ENCODE measurements around the gene FNDC3A. TPM values are rescaled to one million over a fixed set of nuclear protein-coding genes. Genes with fewer than 3 reads are reported as not detected.
A peak's percentile ranks its signal among the peaks of the same experiment; 100 is the strongest.

Gene FNDC3A
- polyA plus RNA-seq, 2 donors = 6.0 to 7.3 TPM

DNA sequence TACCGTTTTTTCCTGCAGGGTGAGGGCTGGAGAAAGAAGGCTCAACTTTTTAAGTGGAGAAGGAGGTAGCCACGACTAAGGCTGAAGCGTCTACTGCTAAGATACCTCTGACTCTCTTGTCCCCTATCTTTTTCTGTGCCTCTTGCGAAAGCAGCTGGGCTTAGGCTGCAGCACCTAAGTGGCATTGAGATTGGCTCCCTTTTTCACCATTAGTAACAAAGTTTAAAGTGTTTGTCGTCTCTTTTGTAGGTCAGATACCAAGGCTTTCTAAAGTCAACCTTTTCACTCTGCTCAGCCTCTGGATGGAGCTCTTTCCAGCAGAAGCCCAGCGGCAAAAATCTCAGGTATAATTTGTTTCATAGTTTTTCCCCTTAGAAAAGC is 272.9 kb downstream of the FNDC3A start:
- peak overlapping the region; percentile 79 to 93 for H3K27ac ChIP-seq (ENCODE audit: low read depth in 2 of 2, low read length in 1 of 2)
- H3K36me3 ChIP-seq (ENCODE audit: control insufficient read depth in 2 of 2, insufficient read depth in 2 of 2, low read length in 1 of 2) = no peaks in the 10 kb centered on the region
- H3K27me3 ChIP-seq (ENCODE audit: control insufficient read depth in 1 of 2, insufficient read depth in 2 of 2, low read length in 2 of 2) = no peaks in the 10 kb centered on the region
- H3K4me3 ChIP-seq (ENCODE audit: low read depth in 1 of 2, low read length in 2 of 2) = peak overlapping the region; percentile 79 to 92
- H3K4me1 ChIP-seq (ENCODE audit: control insufficient read depth in 2 of 2, insufficient read depth in 2 of 2, low read length in 1 of 2) = no peaks in the 10 kb centered on the region
- 6 to 8% methylated on average over 6 of the region's 6 CpGs for WGBS, 2 donors
- no peaks in the 10 kb centered on the region for H3K9me3 ChIP-seq (ENCODE audit: control insufficient read depth in 2 of 2, insufficient read depth in 1 of 2, low read depth in 1 of 2, low read length in 1 of 2)

GRCh38 chr13:49251326-49251725 is 275.6 kb downstream of the FNDC3A start:
- Histone ChIP-seq H3K9me3 (ENCODE audit: control insufficient read depth in 2 of 2, insufficient read depth in 1 of 2, low read depth in 1 of 2, low read length in 1 of 2) (no peaks in the 10 kb centered on the region), H3K4me1 (ENCODE audit: control insufficient read depth in 2 of 2, insufficient read depth in 2 of 2, low read length in 1 of 2) (no peaks in the 10 kb centered on the region), H3K27ac (ENCODE audit: low read depth in 2 of 2, low read length in 1 of 2) (no peak overlapping the region), H3K4me3 (ENCODE audit: low read depth in 1 of 2, low read length in 2 of 2) (no peak overlapping the region), H3K27me3 (ENCODE audit: control insufficient read depth in 1 of 2, insufficient read depth in 2 of 2, low read length in 2 of 2) (no peaks in the 10 kb centered on the region), H3K36me3 (ENCODE audit: control insufficient read depth in 2 of 2, insufficient read depth in 2 of 2, low read length in 1 of 2) (peaks cover 2 to 8% of the 10 kb centered on the region in 2 donors)
- WGBS, 2 donors = 77 to 80% methylated on average over 5 of the region's 5 CpGs

DNA sequence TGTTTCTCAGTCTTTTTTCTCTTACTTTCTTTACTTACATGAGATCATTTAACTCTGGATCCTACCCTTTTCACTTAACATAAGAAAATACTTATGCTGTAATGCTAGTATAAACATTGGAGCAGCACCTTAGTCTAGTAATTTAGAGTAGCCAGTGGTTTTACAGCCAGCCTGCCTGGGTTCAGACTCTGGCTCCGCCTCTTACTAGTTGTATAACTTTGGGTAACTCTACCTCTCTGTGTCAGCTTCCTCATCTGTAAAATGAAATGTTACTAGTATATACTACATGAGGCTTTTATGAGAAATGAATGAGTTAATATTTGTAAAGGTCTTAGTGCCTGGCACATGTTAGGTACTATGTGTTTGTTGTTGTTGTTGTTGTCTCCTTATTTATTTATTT is 277.6 kb downstream of the FNDC3A start:
- Histone ChIP-seq H3K4me3 (ENCODE audit: low read depth in 1 of 2, low read length in 2 of 2) (no peak overlapping the region), H3K4me1 (ENCODE audit: control insufficient read depth in 2 of 2, insufficient read depth in 2 of 2, low read length in 1 of 2) (no peaks in the 10 kb centered on the region), H3K36me3 (ENCODE audit: control insufficient read depth in 2 of 2, insufficient read depth in 2 of 2, low read length in 1 of 2) (peaks cover 2 to 8% of the 10 kb centered on the region in 2 donors), H3K27me3 (ENCODE audit: control insufficient read depth in 1 of 2, insufficient read depth in 2 of 2, low read length in 2 of 2) (no peaks in the 10 kb centered on the region), H3K9me3 (ENCODE audit: control insufficient read depth in 2 of 2, insufficient read depth in 1 of 2, low read depth in 1 of 2, low read length in 1 of 2) (no peaks in the 10 kb centered on the region), H3K27ac (ENCODE audit: low read depth in 2 of 2, low read length in 1 of 2) (no peak overlapping the region)
- WGBS, 2 donors = 95 to 97% methylated on average over 1 of the region's 1 CpG

DNA sequence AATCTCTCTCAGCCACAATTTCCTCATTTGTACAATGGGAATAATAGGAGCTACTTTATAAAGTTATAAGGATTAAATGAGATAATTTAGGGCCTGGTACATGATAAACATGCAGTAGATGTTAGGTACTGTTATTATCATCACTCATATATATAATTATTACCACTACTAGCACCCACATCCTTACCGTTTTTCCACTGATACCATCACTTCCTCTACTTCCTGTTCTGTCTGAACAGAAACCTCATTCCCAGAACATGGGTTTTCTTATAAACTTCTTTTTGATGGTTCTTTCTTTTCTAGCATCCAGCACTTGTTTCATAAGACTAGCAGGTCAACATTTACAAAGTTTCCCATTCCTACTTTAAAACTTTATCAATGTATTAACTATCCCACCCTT is 278.3 kb downstream of the FNDC3A start:
- H3K27me3 ChIP-seq (ENCODE audit: control insufficient read depth in 1 of 2, insufficient read depth in 2 of 2, low read length in 2 of 2) = no peaks in the 10 kb centered on the region
- WGBS, 2 donors = 57 to 67% methylated on average over 1 of the region's 1 CpG
- H3K27ac ChIP-seq (ENCODE audit: low read depth in 2 of 2, low read length in 1 of 2) = no peak overlapping the region
- H3K4me1 ChIP-seq (ENCODE audit: control insufficient read depth in 2 of 2, insufficient read depth in 2 of 2, low read length in 1 of 2) = no peaks in the 10 kb centered on the region
- H3K36me3 ChIP-seq (ENCODE audit: control insufficient read depth in 2 of 2, insufficient read depth in 2 of 2, low read length in 1 of 2) = peaks cover 2 to 8% of the 10 kb centered on the region in 2 donors
- no peaks in the 10 kb centered on the region for H3K9me3 ChIP-seq (ENCODE audit: control insufficient read depth in 2 of 2, insufficient read depth in 1 of 2, low read depth in 1 of 2, low read length in 1 of 2)
- H3K4me3 ChIP-seq (ENCODE audit: low read depth in 1 of 2, low read length in 2 of 2) = no peak overlapping the region

DNA sequence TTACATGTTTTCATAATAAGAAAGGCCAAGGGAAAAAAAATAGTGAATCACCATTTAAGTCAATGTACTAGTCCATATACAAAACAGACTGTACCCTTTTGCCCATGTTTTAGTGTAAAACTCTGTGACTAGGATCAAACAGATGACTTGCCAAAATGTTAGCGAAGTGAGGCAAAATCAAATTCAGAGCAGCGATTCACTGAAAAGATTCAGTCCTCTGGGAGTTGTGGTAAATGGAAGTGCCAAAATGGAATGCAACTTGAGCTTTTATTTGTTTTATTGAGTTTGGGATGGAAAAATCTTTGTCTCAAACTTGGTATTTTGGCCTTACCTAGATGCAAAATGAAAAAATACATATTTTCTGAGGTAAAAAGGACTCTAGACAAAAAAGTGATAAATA is 281.1 kb downstream of the FNDC3A start:
- WGBS, 2 donors = 79 to 87% methylated on average over 2 of the region's 2 CpGs
- H3K4me3 ChIP-seq (ENCODE audit: low read depth in 1 of 2, low read length in 2 of 2) = no peak overlapping the region
- H3K27me3 ChIP-seq (ENCODE audit: control insufficient read depth in 1 of 2, insufficient read depth in 2 of 2, low read length in 2 of 2) = no peaks in the 10 kb centered on the region
- H3K4me1 ChIP-seq (ENCODE audit: control insufficient read depth in 2 of 2, insufficient read depth in 2 of 2, low read length in 1 of 2) = no peaks in the 10 kb centered on the region
- peaks cover 5 to 13% of the 10 kb centered on the region in 2 donors for H3K36me3 ChIP-seq (ENCODE audit: control insufficient read depth in 2 of 2, insufficient read depth in 2 of 2, low read length in 1 of 2)
- H3K27ac ChIP-seq (ENCODE audit: low read depth in 2 of 2, low read length in 1 of 2) = no peak overlapping the region
- H3K9me3 ChIP-seq (ENCODE audit: control insufficient read depth in 2 of 2, insufficient read depth in 1 of 2, low read depth in 1 of 2, low read length in 1 of 2) = no peaks in the 10 kb centered on the region

DNA sequence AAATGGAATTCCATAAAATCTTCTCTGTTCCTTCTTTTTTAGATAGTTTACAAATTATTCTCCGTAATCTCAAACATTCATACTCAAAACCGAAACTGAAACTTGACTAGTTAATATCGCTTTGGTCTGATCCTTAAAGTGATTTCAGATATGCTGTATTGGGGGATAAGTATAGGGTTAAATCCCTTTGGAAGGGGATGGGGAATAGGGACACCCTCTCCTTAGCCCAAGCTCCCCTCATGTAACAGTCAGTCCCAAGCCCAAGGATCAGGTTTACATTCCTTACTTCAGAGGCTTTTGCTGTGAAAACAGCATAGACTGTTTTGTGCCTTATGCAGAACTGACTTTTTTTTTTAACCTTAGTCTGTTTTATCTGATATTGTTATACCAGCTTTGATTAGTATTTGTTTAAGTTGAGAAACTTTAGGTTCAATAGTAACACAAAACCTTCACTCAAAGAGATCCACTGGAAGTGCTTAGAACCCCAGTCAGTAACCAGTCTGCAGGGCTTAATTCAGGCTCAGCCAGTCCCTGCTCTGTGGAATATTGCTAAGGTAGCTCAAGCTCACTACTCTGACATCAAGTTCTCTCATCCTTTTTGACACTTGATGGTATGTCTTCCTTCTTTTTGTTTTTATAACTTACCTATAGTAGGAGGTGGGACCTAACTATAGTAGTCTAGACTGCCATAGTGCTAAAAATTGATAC is 282.5 kb downstream of the FNDC3A start:
- Histone ChIP-seq H3K9me3 (ENCODE audit: control insufficient read depth in 2 of 2, insufficient read depth in 1 of 2, low read depth in 1 of 2, low read length in 1 of 2) (no peaks in the 10 kb centered on the region), H3K36me3 (ENCODE audit: control insufficient read depth in 2 of 2, insufficient read depth in 2 of 2, low read length in 1 of 2) (peaks cover 5 to 13% of the 10 kb centered on the region in 2 donors), H3K4me1 (ENCODE audit: control insufficient read depth in 2 of 2, insufficient read depth in 2 of 2, low read length in 1 of 2) (no peaks in the 10 kb centered on the region), H3K27me3 (ENCODE audit: control insufficient read depth in 1 of 2, insufficient read depth in 2 of 2, low read length in 2 of 2) (no peaks in the 10 kb centered on the region), H3K27ac (ENCODE audit: low read depth in 2 of 2, low read length in 1 of 2) (no peak overlapping the region), H3K4me3 (ENCODE audit: low read depth in 1 of 2, low read length in 2 of 2) (peak overlapping the region in 1 of 2 donors; percentile 7)
- 51 to 59% methylated on average over 3 of the region's 3 CpGs for WGBS, 2 donors

Other genes with a start within 250 kb of the FNDC3A start
- not detected for gene MLNR, start 244.4 kb downstream of the FNDC3A start, polyA plus RNA-seq